OCI-LY3 (cell line): Measurements from ENCODE around the gene TMEM267.

Source experiments
- CTCF ChIP-seq: fragments of 200-600, 300-600 bp; sonication (generic); IDR thresholded peaks from 2 replicates; pipeline ENCODE4 v1.5.1; 2014; ENCODE audit warnings: antibody characterized with exemption, low read length, low read depth
- EZH2phosphoT487 ChIP-seq: fragments of 200-600 bp; shearing (Covaris generic); IDR thresholded peaks from 2 replicates; pipeline ENCODE4 v1.6.1; 2018; ENCODE audit warnings: antibody characterized with exemption, mixed run types, low read depth

- TF ChIP-seq CTCF (no peak), EZH2phosphoT487 (no peak)
These were observed 62.1 kb downstream of the TMEM267 start for GRCh38 chr5:43421450-43422133.
